ENCODE results near the gene CMBL.
"Not testable (repeated sequence)": the region's sequence is repeated elsewhere in the genome, so short reads cannot be mapped to it uniquely, and the experiment has no call there.

Gene CMBL

GRCh38 chr5:10257870-10258269, 49.8 kb downstream of the CMBL start:
- no peak for DNase-seq (ENCODE audit: low read depth in 2 of 2)

- no peak for DNase-seq (ENCODE audit: low read depth in 2 of 2)
Measured at GRCh38 chr5:10254686-10255085, 53.0 kb downstream of the CMBL start.

GRCh38 chr5:10253390-10253789, 54.3 kb downstream of the CMBL start:
- no peak for DNase-seq (ENCODE audit: low read depth in 2 of 2)

GRCh38 chr5:10251405-10251804, 56.3 kb downstream of the CMBL start:
- no peak for DNase-seq (ENCODE audit: low read depth in 2 of 2)

- DNase-seq (ENCODE audit: low read depth in 2 of 2) = no peak
Measured at GRCh38 chr5:10250806-10251276, 56.9 kb downstream of the CMBL start.

GRCh38 chr5:10249948-10250805, 57.5 kb downstream of the CMBL start, which contains the start of gene CCT5:
TSS of gene CCT5 (plus strand) at chr5:10250280. CDS start at chr5:10250341, 61 bp downstream.
- DNase-seq (ENCODE audit: low read depth in 2 of 2) = peak; percentile 66 to 74

GRCh38 chr5:10248378-10249260, 59.1 kb downstream of the CMBL start:
- DNase-seq (ENCODE audit: low read depth in 2 of 2) = no peak

- not testable (repeated sequence) for DNase-seq (ENCODE audit: low read depth in 2 of 2)
Measured at GRCh38 chr5:10247217-10247616, 60.5 kb downstream of the CMBL start.

GRCh38 chr5:10246761-10247160, 60.9 kb downstream of the CMBL start:
- DNase-seq (ENCODE audit: low read depth in 2 of 2) = no peak

- no peak for DNase-seq (ENCODE audit: low read depth in 2 of 2)
Measured at GRCh38 chr5:10244342-10244944, 63.3 kb downstream of the CMBL start.

GRCh38 chr5:10243660-10244240, 64.0 kb downstream of the CMBL start:
- no peak for DNase-seq (ENCODE audit: low read depth in 2 of 2)

- no peak for DNase-seq (ENCODE audit: low read depth in 2 of 2)
Measured at GRCh38 chr5:10235350-10235749, 72.4 kb downstream of the CMBL start.

GRCh38 chr5:10233505-10233904, 74.2 kb downstream of the CMBL start:
- no peak for DNase-seq (ENCODE audit: low read depth in 2 of 2)

GRCh38 chr5:10233011-10233410, 74.7 kb downstream of the CMBL start:
- DNase-seq (ENCODE audit: low read depth in 2 of 2) = no peak

GRCh38 chr5:10232386-10232785, 75.3 kb downstream of the CMBL start:
- DNase-seq (ENCODE audit: low read depth in 2 of 2) = no peak

- no peak for DNase-seq (ENCODE audit: low read depth in 2 of 2)
Measured at GRCh38 chr5:10229306-10230048, 78.2 kb downstream of the CMBL start.

GRCh38 chr5:10228288-10228687, 79.4 kb downstream of the CMBL start:
- no peak for DNase-seq (ENCODE audit: low read depth in 2 of 2)

All from stimulated activated CD4-positive, alpha-beta T cell treated with anti-CD3 and anti-CD28 coated beads, Interleukin-1b, Interleukin-23, amount 100 ng/mL, for 1 hour (primary cell).